ENCODE measurements around the gene RGS3.

Gene RGS3

GRCh38 chr9:113585085-113585442 is 121.5 kb downstream of the RGS3 start:
- DNase-seq (ENCODE audit: low read depth in 2 of 2): no peak

- no peak for DNase-seq (ENCODE audit: low read depth in 2 of 2)
These were observed 122.0 kb downstream of the RGS3 start for GRCh38 chr9:113585555-113585954.

DNA sequence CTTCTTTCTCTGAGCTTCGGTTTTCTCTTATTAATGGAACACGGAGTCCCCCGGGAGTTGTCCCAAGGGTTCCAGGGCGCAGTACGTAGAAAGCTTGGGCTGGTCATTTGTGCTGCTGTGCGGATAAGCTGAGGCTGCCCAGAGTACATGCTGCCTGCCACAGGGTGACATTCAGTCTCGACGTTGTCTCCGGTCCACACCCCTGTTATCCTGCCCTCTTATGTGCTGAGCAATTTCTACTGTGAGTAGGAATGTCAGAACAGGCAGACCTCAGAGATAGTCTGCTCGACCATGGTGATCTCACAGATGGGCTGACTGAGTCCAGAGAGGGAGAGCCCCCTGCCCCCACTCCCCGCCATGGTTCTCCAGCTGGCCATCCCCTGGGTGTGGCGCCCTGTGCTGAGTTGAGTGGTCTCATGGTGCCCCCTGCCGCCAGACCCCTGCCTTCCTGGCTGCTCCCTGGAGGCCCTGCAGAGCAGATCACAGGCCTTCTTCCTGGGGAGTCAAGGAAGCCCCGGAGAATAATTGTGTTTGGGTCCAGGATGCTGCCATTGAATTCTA is 124.0 kb downstream of the RGS3 start:
- DNase-seq (ENCODE audit: low read depth in 2 of 2): no peak

- no peak for DNase-seq (ENCODE audit: low read depth in 2 of 2)
These were observed 124.8 kb downstream of the RGS3 start for GRCh38 chr9:113588242-113588810.

GRCh38 chr9:113588936-113589335 is 125.4 kb downstream of the RGS3 start:
- no peak for DNase-seq (ENCODE audit: low read depth in 2 of 2)

DNA sequence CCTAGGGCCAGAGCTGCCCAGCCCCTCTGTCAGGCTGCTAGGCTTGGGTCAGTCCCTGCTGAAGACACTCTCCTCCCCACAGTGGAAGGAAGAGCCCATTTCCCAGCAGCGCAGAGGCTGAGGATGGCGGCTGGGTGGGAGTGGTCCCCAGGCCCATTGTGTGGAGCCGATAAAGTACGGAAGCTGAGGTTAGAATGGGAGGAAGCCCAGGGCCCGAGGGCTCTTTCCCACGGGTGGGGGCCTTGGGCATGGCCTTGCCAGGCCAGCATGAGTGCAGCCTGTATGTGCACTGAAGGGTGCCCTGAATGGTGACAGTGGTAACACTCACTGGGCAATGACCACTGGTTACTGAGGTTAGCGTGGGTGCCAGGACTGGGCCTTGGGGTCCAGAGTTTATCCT is 125.9 kb downstream of the RGS3 start:
- no peak for DNase-seq (ENCODE audit: low read depth in 2 of 2)

- DNase-seq (ENCODE audit: low read depth in 2 of 2): no peak
These were observed 126.4 kb downstream of the RGS3 start for GRCh38 chr9:113589890-113590289.

- DNase-seq (ENCODE audit: low read depth in 2 of 2): no peak
These were observed 126.9 kb downstream of the RGS3 start for GRCh38 chr9:113590389-113590788.

- DNase-seq (ENCODE audit: low read depth in 2 of 2): peak; percentile 61 to 80
These were observed 127.7 kb downstream of the RGS3 start for GRCh38 chr9:113590991-113591898.

GRCh38 chr9:113591899-113592625 is 128.5 kb downstream of the RGS3 start:
- no peak for DNase-seq (ENCODE audit: low read depth in 2 of 2)

DNA sequence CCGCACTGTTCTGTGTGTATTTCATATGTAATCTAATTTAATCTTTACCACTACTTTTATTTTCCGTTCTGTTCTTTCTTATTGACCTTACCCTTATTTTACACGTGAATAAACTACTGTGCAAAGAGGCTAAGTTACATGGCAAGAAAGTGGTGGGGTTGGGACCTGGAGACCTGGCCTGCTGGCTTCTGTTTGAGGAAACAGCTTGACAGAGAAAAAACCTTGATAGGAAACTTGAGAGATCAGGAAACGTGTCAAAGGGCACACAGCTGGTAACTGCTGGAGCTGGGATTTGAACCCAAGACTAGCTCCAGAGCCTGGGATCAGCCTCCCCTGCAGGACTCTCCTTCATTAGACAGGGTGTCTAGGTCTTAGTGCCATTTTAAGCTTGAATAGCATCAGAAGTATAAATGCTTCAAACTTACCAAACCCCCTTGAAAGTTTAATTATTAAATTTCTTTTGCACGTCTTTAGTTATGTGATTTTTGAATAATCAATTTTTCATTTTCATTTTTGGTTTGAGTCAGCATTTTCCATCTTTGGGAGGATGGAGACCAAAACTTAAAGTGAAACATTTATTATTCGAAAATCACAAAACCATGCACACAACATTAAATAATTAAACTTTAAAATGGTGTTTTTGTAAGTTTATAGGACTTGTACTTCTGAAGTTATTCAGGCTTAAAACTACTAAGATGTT is 129.5 kb downstream of the RGS3 start:
- no peak for DNase-seq (ENCODE audit: low read depth in 2 of 2)

DNA sequence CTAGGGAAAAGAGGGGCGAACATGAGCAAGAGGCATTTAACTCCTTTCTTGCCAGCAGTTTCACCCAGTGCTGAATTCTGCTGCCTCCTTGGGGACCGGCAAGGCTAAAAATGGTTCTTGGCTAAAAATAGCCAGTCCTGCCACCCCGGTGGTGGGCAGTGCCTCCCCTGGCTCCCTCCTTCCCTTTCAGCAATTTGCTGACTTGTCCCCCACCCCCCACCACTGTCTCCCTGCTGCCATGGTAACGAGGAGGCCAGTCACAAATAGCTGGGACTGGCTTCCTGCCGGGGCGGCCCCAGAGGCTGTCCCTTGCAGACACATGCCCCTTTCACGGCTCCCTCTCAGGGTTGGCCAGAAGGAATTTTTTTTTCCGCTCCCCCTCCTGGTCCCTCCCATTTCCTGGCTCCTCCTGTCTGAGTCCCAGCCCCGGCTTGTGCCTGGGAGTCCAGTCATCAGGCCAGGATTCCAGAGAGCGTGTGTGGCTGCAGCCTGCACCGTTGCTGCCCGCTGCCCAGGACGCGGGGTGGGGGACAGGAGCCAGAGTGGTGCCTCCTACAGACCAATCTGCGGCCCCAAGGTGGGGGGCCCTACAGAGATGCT is 130.3 kb downstream of the RGS3 start:
- DNase-seq (ENCODE audit: low read depth in 2 of 2): no peak

DNA sequence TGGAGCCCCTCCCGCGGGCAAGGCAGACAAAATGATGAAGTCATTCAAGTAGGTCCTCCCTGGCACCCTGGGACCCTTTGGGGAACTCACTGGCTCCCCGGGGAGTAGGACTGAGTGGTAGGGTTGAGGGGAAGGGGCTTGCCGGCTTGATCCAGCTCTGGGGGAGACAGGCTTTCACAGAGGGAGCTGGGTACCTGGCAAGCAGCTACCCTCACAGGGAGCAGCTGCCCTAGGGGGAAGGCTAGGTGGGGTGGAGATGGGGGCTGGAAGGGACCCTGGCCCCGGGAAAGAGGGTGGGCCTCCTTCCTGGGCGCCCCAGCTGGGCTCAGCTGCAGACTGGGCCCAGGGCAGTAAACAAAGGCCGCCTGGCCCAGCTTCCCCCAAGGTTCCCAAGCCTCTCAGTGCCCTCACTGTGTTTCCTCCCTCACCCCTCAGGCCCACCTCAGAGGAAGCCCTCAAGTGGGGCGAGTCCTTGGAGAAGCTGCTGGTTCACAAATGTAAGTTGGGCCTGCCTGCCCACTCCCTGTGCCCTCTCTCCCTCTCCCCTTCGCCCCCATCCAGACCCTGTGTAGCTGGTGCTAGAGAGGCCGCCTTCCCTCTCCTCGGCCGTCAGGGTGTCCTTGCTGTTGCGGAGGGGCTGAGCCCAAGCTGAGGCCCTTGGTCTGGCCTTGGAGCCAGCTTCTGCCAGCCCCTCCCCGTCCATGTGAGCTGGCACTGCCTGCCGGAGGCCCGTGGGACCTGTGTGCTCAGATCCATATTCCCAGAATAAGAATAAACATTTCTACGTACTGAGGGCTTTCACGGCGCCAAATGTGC is 131.2 kb downstream of the RGS3 start:
- DNase-seq (ENCODE audit: low read depth in 2 of 2): no peak

- no peak for DNase-seq (ENCODE audit: low read depth in 2 of 2)
These were observed 133.2 kb downstream of the RGS3 start for GRCh38 chr9:113596616-113597320.

DNA sequence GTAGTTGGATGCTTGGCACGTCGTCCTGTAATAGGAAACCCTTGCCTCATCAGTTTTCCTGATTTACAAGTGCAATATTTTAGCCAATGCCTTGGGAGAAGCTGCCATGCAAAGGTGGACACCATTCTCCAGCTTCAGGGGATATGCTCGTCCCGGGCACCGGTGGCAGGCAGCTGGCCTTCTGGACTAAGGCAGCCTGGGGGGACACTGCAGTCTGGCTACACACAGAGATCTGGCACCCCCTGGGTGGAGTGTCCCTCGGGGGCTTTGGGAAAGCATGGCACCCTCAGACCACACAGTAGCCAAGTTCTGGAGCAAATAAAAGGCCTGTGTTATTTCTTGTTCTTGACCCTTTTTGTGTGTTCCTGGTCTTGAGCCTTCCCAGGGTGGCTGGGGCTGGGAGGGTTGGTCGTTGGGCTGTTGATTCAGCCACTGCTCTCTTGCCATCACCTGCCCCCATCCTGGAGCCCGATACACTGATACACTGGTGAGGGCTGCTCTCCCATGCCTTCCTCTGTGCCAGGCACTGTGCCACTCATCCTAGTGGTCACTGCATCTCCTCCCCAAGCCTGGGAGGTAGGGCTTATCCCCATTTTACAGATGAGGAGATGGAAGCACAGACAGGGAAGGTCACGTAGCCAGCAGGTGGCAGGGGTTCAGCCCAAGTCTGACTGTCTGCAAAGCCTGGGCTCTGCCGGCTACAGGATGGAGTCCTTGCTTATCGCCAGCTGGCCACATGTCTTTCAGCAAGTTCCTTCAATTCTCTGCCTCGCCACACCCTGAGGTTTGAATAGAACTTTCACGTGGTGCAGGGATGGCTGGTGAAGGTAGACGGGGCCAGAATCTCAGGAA is 134.1 kb downstream of the RGS3 start:
- no peak for DNase-seq (ENCODE audit: low read depth in 2 of 2)

DNA sequence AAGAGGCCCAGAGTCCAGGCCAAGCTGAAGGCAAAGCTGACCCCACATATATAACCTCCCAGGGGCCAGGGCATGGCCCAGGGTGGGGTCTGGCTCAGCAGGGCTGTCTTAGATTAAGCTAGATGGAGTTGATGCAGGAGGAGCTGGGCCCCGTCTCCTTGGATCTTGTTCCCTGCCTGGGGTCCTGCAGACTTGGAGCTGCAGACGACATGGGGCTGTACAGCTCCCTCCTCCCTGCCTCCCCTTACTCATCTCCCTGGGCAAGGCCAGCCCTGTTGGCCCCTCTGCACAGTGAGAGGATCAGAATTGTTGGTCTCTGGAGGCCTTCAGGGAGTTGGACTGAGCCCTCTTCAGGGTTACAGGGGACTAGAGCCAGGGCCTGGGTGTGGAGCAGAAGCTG is 134.9 kb downstream of the RGS3 start:
- no peak for DNase-seq (ENCODE audit: low read depth in 2 of 2)

DNA sequence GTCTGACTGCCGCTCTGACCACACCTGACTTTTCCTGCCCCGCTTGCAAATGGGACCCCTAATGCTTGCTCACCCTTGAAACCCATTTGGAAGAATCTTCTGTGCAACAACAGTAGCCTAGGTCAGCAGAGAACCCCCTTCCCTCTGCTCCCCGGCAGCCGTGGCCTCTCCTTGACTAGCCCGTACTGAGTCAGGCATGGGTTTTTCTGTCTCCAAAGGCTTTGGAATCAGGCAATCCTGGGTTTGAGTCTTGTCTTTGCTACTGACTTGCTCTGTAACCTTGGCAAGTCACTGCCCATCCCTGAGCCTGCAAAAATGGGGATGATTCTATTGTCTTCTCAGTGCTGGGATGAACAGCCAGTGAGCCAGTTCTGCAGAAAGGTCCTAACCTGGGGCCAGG is 135.4 kb downstream of the RGS3 start:
- no peak for DNase-seq (ENCODE audit: low read depth in 2 of 2)

- DNase-seq (ENCODE audit: low read depth in 2 of 2): no peak
These were observed 136.1 kb downstream of the RGS3 start for GRCh38 chr9:113599646-113600022.

Measured in stimulated activated CD4-positive, alpha-beta T cell treated with anti-CD3 and anti-CD28 coated beads, Interleukin-4, amount 100 ng/mL, for 48 hours (primary cell).